ENCODE measurements around the gene MRPS18B. TPM values are rescaled to one million over a fixed set of nuclear protein-coding genes. Genes with fewer than 3 reads are reported as not detected.

Gene MRPS18B
- 10 to 100 TPM; 42.1 to 70.8 (median 52.4) TPM for total RNA-seq

- peak within 1 kb of the TSS; percentile 82 to 91 (median 86) for H3K4me3 ChIP-seq
- H3K36me3 ChIP-seq, result no peaks in the 10 kb centered on the region
- no peaks in the 10 kb centered on the region for H3K27me3 ChIP-seq
- peak within 1 kb of the TSS; percentile 95 to 100 for H3K27ac ChIP-seq
- TF ChIP-seq CTCF (IDR thresholded peaks at IDR 0.05) (no peak), POLR2AphosphoS5 (IDR thresholded peaks at IDR 0.05) (peak; percentile 88 to 94 (median 88)), POLR2A (IDR thresholded peaks at IDR 0.05) (peak; percentile 94)
- DNase-seq (ENCODE audit: low spot score in 2 of 2), result peak; percentile 98
- no peaks in the 10 kb centered on the region for H3K9me3 ChIP-seq
- intact Hi-C loops (cut with DNase I; ENCODE audit: low total_unique reads), result no loop called here
- H3K4me1 ChIP-seq, result peaks cover 0 to 7% of the 10 kb centered on the region in 2 donors
Measured at GRCh38 chr6:30617565-30618269, at the start of gene MRPS18B. Gene MRPS18B (plus strand): TSS chr6:30617840. CDS start chr6:30617866, 26 bp downstream.

- H3K27me3 ChIP-seq, result no peaks in the 10 kb centered on the region
- intact Hi-C loops (cut with DNase I; ENCODE audit: low total_unique reads), result no loop called here
- H3K4me1 ChIP-seq, result peaks cover 3 to 6% of the 10 kb centered on the region in 2 donors
- no peak for DNase-seq (ENCODE audit: low spot score in 2 of 2)
- TF ChIP-seq POLR2AphosphoS5 (IDR thresholded peaks at IDR 0.05) (no peak), POLR2A (IDR thresholded peaks at IDR 0.05) (no peak), CTCF (IDR thresholded peaks at IDR 0.05) (no peak)
- H3K9me3 ChIP-seq, result no peaks in the 10 kb centered on the region
- H3K36me3 ChIP-seq, result no peaks in the 10 kb centered on the region
- no peak overlapping the region for H3K27ac ChIP-seq
- H3K4me3 ChIP-seq, result no peak overlapping the region
Measured at GRCh38 chr6:30568245-30568644, 49.4 kb upstream of the MRPS18B start.

DNA sequence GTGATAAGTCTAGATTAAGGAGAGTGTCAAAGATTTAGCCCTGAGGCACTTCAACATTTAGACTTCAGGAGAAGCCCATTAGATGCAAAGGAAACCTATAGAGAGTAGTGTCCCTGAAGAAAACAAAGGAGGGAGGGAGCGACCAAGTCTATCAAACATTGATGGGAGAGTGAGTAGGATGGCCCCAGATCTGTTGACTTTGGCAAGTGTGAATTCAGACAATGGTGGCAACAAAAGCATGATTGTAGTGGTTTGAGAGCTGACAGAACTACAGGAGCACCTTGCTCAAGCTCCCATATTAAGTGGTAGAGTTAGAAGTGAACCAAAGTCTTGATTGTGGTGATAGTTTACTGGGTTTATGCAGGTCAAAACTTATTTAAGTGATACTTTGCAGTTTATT, 47.4 kb upstream of the MRPS18B start:
- TF ChIP-seq POLR2AphosphoS5 (IDR thresholded peaks at IDR 0.05) (no peak), POLR2A (IDR thresholded peaks at IDR 0.05) (no peak), CTCF (IDR thresholded peaks at IDR 0.05) (no peak)
- intact Hi-C loops (cut with DNase I; ENCODE audit: low total_unique reads), result no loop called here
- Histone ChIP-seq H3K4me3 (peak overlapping the region; percentile 61 to 84 (median 74)), H3K4me1 (peaks cover 3 to 6% of the 10 kb centered on the region in 2 donors), H3K27me3 (no peaks in the 10 kb centered on the region), H3K36me3 (no peaks in the 10 kb centered on the region), H3K9me3 (no peaks in the 10 kb centered on the region), H3K27ac (no peak overlapping the region)
- DNase-seq (ENCODE audit: low spot score in 2 of 2), result no peak

- no peaks in the 10 kb centered on the region for H3K9me3 ChIP-seq
- peak in 1 of 2 donors; percentile 56 for DNase-seq (ENCODE audit: low spot score in 2 of 2)
- no peaks in the 10 kb centered on the region for H3K36me3 ChIP-seq
- peak overlapping the region; percentile 91 to 94 for H3K27ac ChIP-seq
- H3K4me1 ChIP-seq, result peaks cover 3 to 6% of the 10 kb centered on the region in 2 donors
- H3K4me3 ChIP-seq, result peak overlapping the region; percentile 61 to 84 (median 74)
- intact Hi-C loops (cut with DNase I; ENCODE audit: low total_unique reads), result no loop called here
- TF ChIP-seq POLR2AphosphoS5 (IDR thresholded peaks at IDR 0.05) (no peak), CTCF (IDR thresholded peaks at IDR 0.05) (no peak), POLR2A (IDR thresholded peaks at IDR 0.05) (no peak)
- no peaks in the 10 kb centered on the region for H3K27me3 ChIP-seq
Measured at GRCh38 chr6:30570740-30571074, 46.9 kb upstream of the MRPS18B start.

DNA sequence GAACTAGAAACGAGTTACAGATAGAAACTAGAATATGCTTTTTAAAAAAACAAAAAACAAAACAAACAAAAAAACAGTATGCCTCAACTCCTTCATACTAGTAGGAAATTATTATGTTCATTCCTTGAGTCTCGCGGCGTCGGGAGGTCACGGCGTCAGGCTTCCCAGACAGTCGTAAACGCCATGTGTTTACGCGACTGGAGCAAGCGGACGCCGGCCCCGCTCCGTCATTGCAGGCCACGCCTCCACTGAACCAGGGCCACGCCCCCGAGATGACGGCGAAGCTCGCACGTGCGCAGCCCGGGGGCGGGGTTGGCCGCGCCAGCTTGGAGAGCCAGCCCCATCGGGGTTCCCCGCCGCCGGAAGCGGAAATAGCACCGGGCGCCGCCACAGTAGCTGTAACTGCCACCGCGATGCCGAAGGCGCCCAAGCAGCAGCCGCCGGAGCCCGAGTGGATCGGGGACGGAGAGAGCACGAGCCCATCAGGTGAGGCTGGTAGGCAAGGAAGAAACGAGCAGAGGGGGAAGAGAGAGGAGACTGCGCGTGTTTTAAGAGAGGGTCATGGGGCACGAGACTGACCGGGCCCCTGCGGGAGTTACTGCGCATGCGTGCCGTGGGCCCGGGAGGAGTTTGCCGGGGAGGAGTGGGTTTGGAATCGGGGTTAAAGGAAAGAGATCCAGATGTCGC, 46.4 kb upstream of the MRPS18B start, which contains the start of gene ABCF1:
Gene ABCF1 (plus strand): TSS at position 368 of the 687 bp plus-strand sequence. CDS start 46 bp downstream, at position 414.
- peaks cover 3 to 6% of the 10 kb centered on the region in 2 donors for H3K4me1 ChIP-seq
- H3K36me3 ChIP-seq, result no peaks in the 10 kb centered on the region
- H3K27me3 ChIP-seq, result no peaks in the 10 kb centered on the region
- peak; percentile 97 to 99 for DNase-seq (ENCODE audit: low spot score in 2 of 2)
- TF ChIP-seq POLR2A (IDR thresholded peaks at IDR 0.05) (peak; percentile 79), POLR2AphosphoS5 (IDR thresholded peaks at IDR 0.05) (peak; percentile 97), CTCF (IDR thresholded peaks at IDR 0.05) (peak in 1 of 3 donors; percentile 20)
- peak within 1 kb of the TSS; percentile 91 to 94 for H3K27ac ChIP-seq
- H3K9me3 ChIP-seq, result no peaks in the 10 kb centered on the region
- intact Hi-C loops (cut with DNase I; ENCODE audit: low total_unique reads), result no loop called here
- peak within 1 kb of the TSS; percentile 61 to 84 (median 74) for H3K4me3 ChIP-seq
